ENCODE measurements around the gene MITF. TPM values are rescaled to one million over a fixed set of nuclear protein-coding genes. Genes with fewer than 3 reads are reported as not detected.

MITF gene
- total and polyA plus RNA-seq, 2 of the 4 experiments (the other 2 are of a cell fraction) = 6.5 to 16.7 TPM

DNA sequence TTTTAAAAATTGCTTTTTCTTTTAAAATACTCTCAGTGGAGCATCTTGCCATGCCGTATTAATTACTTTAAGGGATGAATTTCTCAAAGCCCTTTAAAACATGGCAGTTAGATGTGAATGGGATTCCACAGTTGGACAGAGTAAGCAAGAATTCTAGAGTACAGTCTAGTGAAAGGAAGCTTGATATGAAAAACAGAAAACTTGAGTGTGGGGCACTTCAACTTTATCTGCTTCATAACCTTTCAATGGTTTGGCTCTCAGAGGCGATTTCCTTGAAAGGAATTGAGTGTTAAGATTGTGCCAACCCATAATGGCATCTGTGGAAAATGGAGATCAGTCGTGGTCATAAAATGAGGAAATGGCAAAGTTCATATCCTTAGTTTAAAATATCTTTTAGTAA, 132.6 kb downstream of the MITF start:
- Histone ChIP-seq H2BK120ac (ENCODE audit: low read depth, low read length) (peak overlapping the region; percentile 93), H2AFZ (replicated peaks; ENCODE audit: low read length, poor library complexity) (no peak overlapping the region), H3K9ac (ENCODE audit: low read depth, low read length) (no peak overlapping the region), H4K5ac (ENCODE audit: low read depth, low read length) (peak overlapping the region; percentile 89; the same call in 1 of the 2 replicates), H3K18ac (ENCODE audit: low read depth, low read length) (peak overlapping the region; percentile 98; the same call in 1 of the 2 replicates), H3K36me3 (ENCODE audit: control insufficient read depth, insufficient read depth, low read length) (no peaks in the 10 kb centered on the region; the same call in 1 of the 2 replicates), H2AK9ac (replicated peaks; ENCODE audit: low read depth, low read length, poor library complexity) (no peak overlapping the region), H3K4me3 (ENCODE audit: insufficient read depth, low read depth, low read length) (no peak overlapping the region), H2AK5ac (ENCODE audit: low read depth, low read length) (0 out of 2 replicates have a peak overlapping the region, but pooled peaks have one; percentile 37), H4K8ac (ENCODE audit: low read depth in 2 of 2, low read length in 2 of 2) (peak overlapping the region; percentile 69 to 92), H3K27ac (ENCODE audit: insufficient read depth, low read length) (peak overlapping the region; percentile 21; the same call in 1 of the 2 replicates), H3K9me1 (ENCODE audit: insufficient read depth, low read length) (peaks cover 9% of the 10 kb centered on the region), H3K56ac (ENCODE audit: extremely low read depth, insufficient read depth, low read length) (no peak overlapping the region), H3K4me1 (ENCODE audit: control insufficient read depth, insufficient read depth, low read length) (peaks cover 31% of the 10 kb centered on the region), H3K14ac (replicated peaks; ENCODE audit: low read depth, low read length) (peak overlapping the region; percentile 86), H3K27me3 (ENCODE audit: control insufficient read depth, insufficient read depth, low read length) (no peaks in the 10 kb centered on the region), H2BK5ac (ENCODE audit: low read depth, low read length, poor library complexity, severe bottlenecking) (peak overlapping the region; percentile 96), H2BK15ac (ENCODE audit: low read depth, low read length) (peak overlapping the region; percentile 9; the same call in 1 of the 3 replicates), H2BK20ac (ENCODE audit: low read depth, low read length) (peak overlapping the region; percentile 91), H3K9me3 (ENCODE audit: control insufficient read depth, insufficient read depth, low read length) (no peaks in the 10 kb centered on the region), H3K4me2 (ENCODE audit: low read depth, low read length) (no peak overlapping the region; the same call in 1 of the 2 replicates), H3K4ac (ENCODE audit: low read depth, low read length) (peak overlapping the region; percentile 80; the same call in 1 of the 2 replicates), H3K23ac (ENCODE audit: low read depth, low read length) (no peak overlapping the region), H3K79me1 (ENCODE audit: low read depth in 1 of 2, low read length in 2 of 2) (peaks cover 43 to 58% of the 10 kb centered on the region in 2 experiments), H4K91ac (ENCODE audit: insufficient read depth, low read depth, low read length) (peak overlapping the region; percentile 92), H4K20me1 (ENCODE audit: insufficient read depth, low read length) (no peaks in the 10 kb centered on the region)
- DNase-seq = no peak
- no TSS peak for BruUV-seq (replicated peaks)
- intact Hi-C loops (cut with micrococcal nuclease) = no loop called here
- TF ChIP-seq, protein P1, sequence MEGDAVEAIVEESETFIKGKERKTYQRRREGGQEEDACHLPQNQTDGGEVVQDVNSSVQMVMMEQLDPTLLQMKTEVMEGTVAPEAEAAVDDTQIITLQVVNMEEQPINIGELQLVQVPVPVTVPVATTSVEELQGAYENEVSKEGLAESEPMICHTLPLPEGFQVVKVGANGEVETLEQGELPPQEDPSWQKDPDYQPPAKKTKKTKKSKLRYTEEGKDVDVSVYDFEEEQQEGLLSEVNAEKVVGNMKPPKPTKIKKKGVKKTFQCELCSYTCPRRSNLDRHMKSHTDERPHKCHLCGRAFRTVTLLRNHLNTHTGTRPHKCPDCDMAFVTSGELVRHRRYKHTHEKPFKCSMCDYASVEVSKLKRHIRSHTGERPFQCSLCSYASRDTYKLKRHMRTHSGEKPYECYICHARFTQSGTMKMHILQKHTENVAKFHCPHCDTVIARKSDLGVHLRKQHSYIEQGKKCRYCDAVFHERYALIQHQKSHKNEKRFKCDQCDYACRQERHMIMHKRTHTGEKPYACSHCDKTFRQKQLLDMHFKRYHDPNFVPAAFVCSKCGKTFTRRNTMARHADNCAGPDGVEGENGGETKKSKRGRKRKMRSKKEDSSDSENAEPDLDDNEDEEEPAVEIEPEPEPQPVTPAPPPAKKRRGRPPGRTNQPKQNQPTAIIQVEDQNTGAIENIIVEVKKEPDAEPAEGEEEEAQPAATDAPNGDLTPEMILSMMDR (conservative IDR thresholded peaks at IDR 0.05; ENCODE audit: low read depth, low read length) = no peak
- TF ChIP-seq SMC3 (IDR thresholded peaks at IDR 0.05; ENCODE audit: low read depth, low read length) = no peak
- TF ChIP-seq RFX5 (IDR thresholded peaks at IDR 0.05; ENCODE audit: low read depth, low read length) = no peak
- TF ChIP-seq, protein P2, sequence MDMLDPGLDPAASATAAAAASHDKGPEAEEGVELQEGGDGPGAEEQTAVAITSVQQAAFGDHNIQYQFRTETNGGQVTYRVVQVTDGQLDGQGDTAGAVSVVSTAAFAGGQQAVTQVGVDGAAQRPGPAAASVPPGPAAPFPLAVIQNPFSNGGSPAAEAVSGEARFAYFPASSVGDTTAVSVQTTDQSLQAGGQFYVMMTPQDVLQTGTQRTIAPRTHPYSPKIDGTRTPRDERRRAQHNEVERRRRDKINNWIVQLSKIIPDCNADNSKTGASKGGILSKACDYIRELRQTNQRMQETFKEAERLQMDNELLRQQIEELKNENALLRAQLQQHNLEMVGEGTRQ (IDR thresholded peaks at IDR 0.05; ENCODE audit: low read depth, low read length) = no peak
- TF ChIP-seq RCOR1 (IDR thresholded peaks at IDR 0.05; ENCODE audit: insufficient replicate concordance, low read length) = no peak
- no peak for TF ChIP-seq POLR2A (IDR thresholded peaks at IDR 0.05; ENCODE audit: low read depth, low read length)
- TF ChIP-seq MAZ (IDR thresholded peaks at IDR 0.05; ENCODE audit: borderline replicate concordance, low read depth, low read length) = no peak
- TF ChIP-seq, protein P3, sequence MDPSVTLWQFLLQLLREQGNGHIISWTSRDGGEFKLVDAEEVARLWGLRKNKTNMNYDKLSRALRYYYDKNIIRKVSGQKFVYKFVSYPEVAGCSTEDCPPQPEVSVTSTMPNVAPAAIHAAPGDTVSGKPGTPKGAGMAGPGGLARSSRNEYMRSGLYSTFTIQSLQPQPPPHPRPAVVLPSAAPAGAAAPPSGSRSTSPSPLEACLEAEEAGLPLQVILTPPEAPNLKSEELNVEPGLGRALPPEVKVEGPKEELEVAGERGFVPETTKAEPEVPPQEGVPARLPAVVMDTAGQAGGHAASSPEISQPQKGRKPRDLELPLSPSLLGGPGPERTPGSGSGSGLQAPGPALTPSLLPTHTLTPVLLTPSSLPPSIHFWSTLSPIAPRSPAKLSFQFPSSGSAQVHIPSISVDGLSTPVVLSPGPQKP (IDR thresholded peaks at IDR 0.05; ENCODE audit: borderline replicate concordance, low read depth, low read length) = no peak
- TF ChIP-seq CHD1 (IDR thresholded peaks at IDR 0.05; ENCODE audit: low read depth, low read length) = no peak
- TF ChIP-seq NFE2L2 (IDR thresholded peaks at IDR 0.05; ENCODE audit: low read depth, low read length) = no peak
- no peak for TF ChIP-seq BHLHE40 (IDR thresholded peaks at IDR 0.05; ENCODE audit: low read depth, low read length)
- TF ChIP-seq RAD21 (IDR thresholded peaks at IDR 0.05; ENCODE audit: low read length) = no peak
- TF ChIP-seq FOS (IDR thresholded peaks at IDR 0.05; ENCODE audit: low read depth, low read length) = no peak
- TF ChIP-seq MXI1 (IDR thresholded peaks at IDR 0.05; ENCODE audit: borderline replicate concordance, low read depth, low read length) = no peak
- no peak for TF ChIP-seq MAFK (IDR thresholded peaks at IDR 0.05; ENCODE audit: low read depth, low read length)
- no peak for TF ChIP-seq CEBPB (IDR thresholded peaks at IDR 0.05; ENCODE audit: low read depth, low read length)
- ChIA-PET CTCF (no interaction called here), POLR2A (ENCODE audit: unreplicated experiment) (no interaction called here)
- ATAC-seq (ENCODE audit: low read depth) = no peak
- WGBS, 2 experiments (ENCODE audit: extremely low coverage in 2 of 2, insufficient read length in 1 of 2) = no CpG with 5 or more reads among the region's 3 CpGs
- dilution Hi-C loops (cut with HindIII; ENCODE audit: low sequenced_read_pairs, unreplicated experiment) = no loop called here
- in situ Hi-C loops (cut with MboI; ENCODE audit: low sequenced_read_pairs) = no loop called here

Data from IMR-90 (cell line).